ENCODE measurements around the gene VPS13D. TPM values are rescaled to one million over a fixed set of nuclear protein-coding genes. Genes with fewer than 3 reads are reported as not detected.

Gene VPS13D
- polyA plus RNA-seq, 3 donors = 3.6 to 20.2 (median 5.1) TPM

GRCh38 chr1:12554521-12555305, 324.9 kb downstream of the VPS13D start:
- H3K9me3 ChIP-seq (replicated peaks in 1 of 2; ENCODE audit: control insufficient read depth in 1 of 2, insufficient read depth in 1 of 2, low read length in 2 of 2) = no peaks in the 10 kb centered on the region
- no peaks in the 10 kb centered on the region for H3K36me3 Mint-ChIP-seq
- H3K36me3 ChIP-seq (replicated peaks in 1 of 2; ENCODE audit: control insufficient read depth in 1 of 2, insufficient read depth in 2 of 2, low read length in 2 of 2) = no peaks in the 10 kb centered on the region
- WGBS (ENCODE audit: insufficient coverage) = 90% methylated on average over 17 of the region's 18 CpGs
- peaks cover 0 to 3% (median 0%) of the 10 kb centered on the region in 7 donors for H3K9me3 Mint-ChIP-seq
- peak overlapping the region in 2 of 7 donors; percentile 22 to 42 for H3K27ac Mint-ChIP-seq
- no peaks in the 10 kb centered on the region for H3K27me3 ChIP-seq (ENCODE audit: control insufficient read depth in 2 of 2, insufficient read depth in 2 of 2, low read length in 2 of 2)
- peaks cover 0 to 6% (median 5%) of the 10 kb centered on the region in 3 donors for H3K27me3 Mint-ChIP-seq (ENCODE audit: low read depth in 3 of 3)
- no peak overlapping the region for H3K9ac ChIP-seq (ENCODE audit: insufficient read depth, low read length, poor library complexity, severe bottlenecking)
- no peak for DNase-seq
- H3K27ac ChIP-seq (ENCODE audit: low read depth in 1 of 2, low read length in 2 of 2) = no peak overlapping the region
- no peaks in the 10 kb centered on the region for H3K79me2 ChIP-seq (ENCODE audit: insufficient read depth, low read length)
- no peak overlapping the region for H3K4me3 ChIP-seq (replicated peaks in 1 of 3; ENCODE audit: low read depth in 2 of 3, low read length in 3 of 3)
- TF ChIP-seq CTCF (IDR thresholded peaks at IDR 0.05) = no peak
- H4K20me1 ChIP-seq (ENCODE audit: insufficient read depth, low read length) = no peaks in the 10 kb centered on the region
- intact Hi-C loops (cut with micrococcal nuclease) = no loop called here
- H2AFZ ChIP-seq (ENCODE audit: insufficient read depth, low read depth, low read length, poor library complexity, severe bottlenecking) = no peak overlapping the region
- H3K4me1 ChIP-seq (ENCODE audit: control insufficient read depth in 1 of 2, insufficient read depth in 2 of 2, low read length in 2 of 2) = no peaks in the 10 kb centered on the region
- peaks cover 5% of the 10 kb centered on the region for H3K4me1 Mint-ChIP-seq
- H3K4me3 Mint-ChIP-seq = no peak overlapping the region
- H3K4me2 ChIP-seq (replicated peaks; ENCODE audit: extremely low read depth, low read length, poor library complexity, severe bottlenecking) = no peak overlapping the region

- 95% methylated on average over 8 of the region's 13 CpGs for WGBS (ENCODE audit: insufficient coverage)
- no peak overlapping the region for H3K9ac ChIP-seq (ENCODE audit: insufficient read depth, low read length, poor library complexity, severe bottlenecking)
- intact Hi-C loops (cut with micrococcal nuclease) = no loop called here
Observed at GRCh38 chr1:12555411-12556367, 325.9 kb downstream of the VPS13D start.

More at GRCh38 chr1:12555411-12556367, 325.9 kb downstream of the VPS13D start:
- Histone ChIP-seq H3K4me3 (replicated peaks in 1 of 3; ENCODE audit: low read depth in 2 of 3, low read length in 3 of 3) (no peak overlapping the region), H4K20me1 (ENCODE audit: insufficient read depth, low read length) (no peaks in the 10 kb centered on the region), H3K36me3 (replicated peaks in 1 of 2; ENCODE audit: control insufficient read depth in 1 of 2, insufficient read depth in 2 of 2, low read length in 2 of 2) (no peaks in the 10 kb centered on the region), H3K4me1 (ENCODE audit: control insufficient read depth in 1 of 2, insufficient read depth in 2 of 2, low read length in 2 of 2) (no peaks in the 10 kb centered on the region), H3K27me3 (ENCODE audit: control insufficient read depth in 2 of 2, insufficient read depth in 2 of 2, low read length in 2 of 2) (no peaks in the 10 kb centered on the region), H3K4me2 (replicated peaks; ENCODE audit: extremely low read depth, low read length, poor library complexity, severe bottlenecking) (no peak overlapping the region), H3K9me3 (replicated peaks in 1 of 2; ENCODE audit: control insufficient read depth in 1 of 2, insufficient read depth in 1 of 2, low read length in 2 of 2) (no peaks in the 10 kb centered on the region), H3K27ac (ENCODE audit: low read depth in 1 of 2, low read length in 2 of 2) (no peak overlapping the region), H3K79me2 (ENCODE audit: insufficient read depth, low read length) (no peaks in the 10 kb centered on the region), H2AFZ (ENCODE audit: insufficient read depth, low read depth, low read length, poor library complexity, severe bottlenecking) (no peak overlapping the region)
- Mint-ChIP-seq H3K4me1 (peaks cover 5% of the 10 kb centered on the region), H3K36me3 (no peaks in the 10 kb centered on the region), H3K27me3 (ENCODE audit: low read depth in 3 of 3) (peaks cover 1 to 6% (median 5%) of the 10 kb centered on the region in 3 donors), H3K4me3 (no peak overlapping the region), H3K9me3 (peaks cover 0 to 3% (median 0%) of the 10 kb centered on the region in 7 donors), H3K27ac (no peak overlapping the region)
- TF ChIP-seq CTCF (IDR thresholded peaks at IDR 0.05) = no peak
- no peak for DNase-seq

Measured in CD14-positive monocyte (primary cell).